CD14-positive monocyte (primary cell): ENCODE results near the gene PYGM. TPM values are rescaled to one million over a fixed set of nuclear protein-coding genes. Genes with fewer than 3 reads are reported as not detected.

ENCODE experiments used
- DNase-seq, 3 donors: peaks; one replicate each; pipeline ENCODE4 v3.0.0-alpha.2; 2011 to 2022
- H2AFZ ChIP-seq: 2 replicates; pipeline ENCODE4 v1.6.0; 2012; ENCODE audit warnings: mild to moderate bottlenecking, low read depth, low read length, inconsistent platforms; ENCODE audit not compliant: insufficient read depth, poor library complexity, severe bottlenecking
- H3K27ac ChIP-seq, 2 donors: 1 replicate in 1 of 2; 2 replicates in 1 of 2; pipeline ENCODE4 v1.5.1; 2012 to 2013; ENCODE audit warnings: low read length in 2 of 2, control low read depth in 1 of 2, inconsistent platforms in 1 of 2, low read depth in 1 of 2, mild to moderate bottlenecking in 1 of 2
- H3K27me3 ChIP-seq, 2 donors: one replicate each; pipeline versions ENCODE4 v1.6.0 to v1.6.1; 2011 to 2013; ENCODE audit warnings: low read length in 2 of 2; ENCODE audit not compliant: control insufficient read depth in 2 of 2, insufficient read depth in 2 of 2
- H3K36me3 ChIP-seq, 2 donors: replicated peaks in 1 of 2; 1 replicate in 1 of 2; 2 replicates in 1 of 2; pipeline versions ENCODE4 v1.5.1 to v1.6.1; 2012 to 2013; ENCODE audit warnings: low read length in 2 of 2, control low read depth in 1 of 2, inconsistent platforms in 1 of 2, mild to moderate bottlenecking in 1 of 2; ENCODE audit not compliant: insufficient read depth in 2 of 2, control insufficient read depth in 1 of 2
- H3K4me1 ChIP-seq, 2 donors: 1 replicate in 1 of 2; 2 replicates in 1 of 2; pipeline versions ENCODE4 v1.5.1 to v1.6.1; 2012 to 2013; ENCODE audit warnings: low read length in 2 of 2, control low read depth in 1 of 2, inconsistent platforms in 1 of 2, mild to moderate bottlenecking in 1 of 2, moderate library complexity in 1 of 2; ENCODE audit not compliant: insufficient read depth in 2 of 2, control insufficient read depth in 1 of 2
- H3K4me2 ChIP-seq: replicated peaks from 2 replicates; pipeline ENCODE3; 2012; ENCODE audit warnings: low read length, moderate library complexity, mild to moderate bottlenecking; ENCODE audit not compliant: poor library complexity, severe bottlenecking; ENCODE audit errors: extremely low read depth
- H3K4me3 ChIP-seq, 3 experiments: fragments of 200-600 bp in 1 of 3; sonication (generic) in 1 of 3; replicated peaks in 1 of 3; 1 replicate in 2 of 3; 2 replicates in 1 of 3; pipeline ENCODE4 v1.5.1; 2011 to 2013; ENCODE audit warnings: low read length in 3 of 3, mild to moderate bottlenecking in 3 of 3, control low read depth in 2 of 3, low read depth in 2 of 3, inconsistent platforms in 1 of 3, moderate library complexity in 1 of 3
- H3K79me2 ChIP-seq: 2 replicates; pipeline ENCODE4 v1.6.0; 2012; ENCODE audit warnings: mild to moderate bottlenecking, control low read depth, inconsistent platforms, low read length, moderate library complexity; ENCODE audit not compliant: insufficient read depth
- H3K9ac ChIP-seq: 2 replicates; pipeline ENCODE4 v1.6.0; 2017; ENCODE audit warnings: low read length, mild to moderate bottlenecking; ENCODE audit not compliant: insufficient read depth, poor library complexity, severe bottlenecking
- H3K9me3 ChIP-seq, 2 donors: replicated peaks in 1 of 2; 1 replicate in 1 of 2; 2 replicates in 1 of 2; pipeline versions ENCODE4 v1.5.1 to v1.6.1; 2012 to 2013; ENCODE audit warnings: low read length in 2 of 2, control low read depth in 1 of 2; ENCODE audit not compliant: control insufficient read depth in 1 of 2, insufficient read depth in 1 of 2
- H4K20me1 ChIP-seq: 2 replicates; pipeline ENCODE4 v1.6.0; 2012; ENCODE audit warnings: mild to moderate bottlenecking, low read length, control low read depth, moderate library complexity; ENCODE audit not compliant: insufficient read depth
- H3K27ac Mint-ChIP-seq, 7 donors: one replicate each; pipeline ENCODE4 v1.8.0; 2020; ENCODE audit warnings: mild to moderate bottlenecking in 7 of 7, mixed read lengths in 7 of 7, moderate library complexity in 6 of 7, inconsistent platforms in 2 of 7
- H3K27me3 Mint-ChIP-seq, 3 donors: one replicate each; pipeline ENCODE4 v1.8.0; 2021 to 2022; ENCODE audit warnings: low read depth in 3 of 3, mild to moderate bottlenecking in 3 of 3, mixed read lengths in 3 of 3, moderate library complexity in 3 of 3, inconsistent platforms in 1 of 3
- H3K36me3 Mint-ChIP-seq, 2 donors: one replicate each; pipeline ENCODE4 v1.8.0; 2020; ENCODE audit warnings: mixed read lengths in 2 of 2, inconsistent platforms in 1 of 2, mild to moderate bottlenecking in 1 of 2
- H3K4me1 Mint-ChIP-seq: one replicate; pipeline ENCODE4 v1.8.0; 2020; ENCODE audit warnings: mild to moderate bottlenecking, mixed read lengths
- H3K4me3 Mint-ChIP-seq, 2 donors: one replicate each; pipeline ENCODE4 v1.8.0; 2020; ENCODE audit warnings: mild to moderate bottlenecking in 2 of 2, mixed read lengths in 2 of 2, moderate library complexity in 1 of 2
- H3K9me3 Mint-ChIP-seq, 7 donors: one replicate each; pipeline ENCODE4 v1.8.0; 2020 to 2022; ENCODE audit warnings: mixed read lengths in 7 of 7, mild to moderate bottlenecking in 6 of 7, moderate library complexity in 6 of 7, inconsistent platforms in 2 of 7
- CTCF ChIP-seq: fragments of 200-600 bp; IDR thresholded peaks from one replicate; pipeline ENCODE4 v1.8.0; 2022; ENCODE audit warnings: antibody characterized with exemption, mild to moderate bottlenecking
- WGBS: methylation state at CpG from one replicate; pipeline ENCODE4 v1.1.5; 2013; ENCODE audit warnings: missing lambda C conversion rate; ENCODE audit not compliant: insufficient coverage; 5-methylcytosine and 5-hydroxymethylcytosine counted together
- intact Hi-C, 2 donors: fragments of 100-400 bp; cut with micrococcal nuclease; formaldehyde crosslinking; loops; one replicate each; pipeline versions ENCODE4 v1.15.0 to v1.15.1; 2023
- polyA plus RNA-seq, 3 donors: library from polyadenylated mRNA; depleted of rRNA in 1 of 3; unstranded in 2 of 3; stranded (reverse) in 1 of 3; fragments of 300-500 nt in 2 of 3; fragments of >200 nt in 1 of 3; fragmentation: Illumina TruSeq in 2 of 3; gene quantifications; 1 replicate in 2 of 3; 2 replicates in 1 of 3; pipeline ENCODE4 v1.2.3, GENCODE V29; 2012 to 2021

Gene PYGM
- polyA plus RNA-seq, 3 donors, result 0.05 to 1.8 TPM; not detected in 1

- Mint-ChIP-seq H3K4me1 (peaks cover 40% of the 10 kb centered on the region), H3K27me3 (peaks cover 0 to 1% (median 1%) of the 10 kb centered on the region in 3 donors), H3K27ac (peak overlapping the region in 1 of 7 donors; percentile 5), H3K9me3 (no peaks in the 10 kb centered on the region), H3K4me3 (no peak overlapping the region), H3K36me3 (peaks cover 91 to 97% of the 10 kb centered on the region in 2 donors)
- intact Hi-C loops, result loop anchor here in 1 of 2 donors (2.0 kb wide), 1 partner anchor 25 kb away; the partner anchor contains the start of gene RASGRP2
- no peaks in the 10 kb centered on the region for H3K27me3 ChIP-seq
- no peak overlapping the region for H3K27ac ChIP-seq
- H3K4me2 ChIP-seq, result no peak overlapping the region
- WGBS, result no CpG with 5 or more reads among the region's 12 CpGs
- H2AFZ ChIP-seq, result no peak overlapping the region
- H3K4me3 ChIP-seq, result no peak overlapping the region
- peaks cover 87 to 92% of the 10 kb centered on the region in 2 donors for H3K36me3 ChIP-seq
- peaks cover 98% of the 10 kb centered on the region for H4K20me1 ChIP-seq
- H3K79me2 ChIP-seq, result peaks cover 90% of the 10 kb centered on the region
- TF ChIP-seq CTCF, result no peak
- H3K9ac ChIP-seq, result no peak overlapping the region
- no peak for DNase-seq
- H3K9me3 ChIP-seq, result no peaks in the 10 kb centered on the region
- peaks cover 24 to 41% of the 10 kb centered on the region in 2 donors for H3K4me1 ChIP-seq
Observed at GRCh38 chr11:64770120-64770519, 10.3 kb upstream of the PYGM start.

DNA sequence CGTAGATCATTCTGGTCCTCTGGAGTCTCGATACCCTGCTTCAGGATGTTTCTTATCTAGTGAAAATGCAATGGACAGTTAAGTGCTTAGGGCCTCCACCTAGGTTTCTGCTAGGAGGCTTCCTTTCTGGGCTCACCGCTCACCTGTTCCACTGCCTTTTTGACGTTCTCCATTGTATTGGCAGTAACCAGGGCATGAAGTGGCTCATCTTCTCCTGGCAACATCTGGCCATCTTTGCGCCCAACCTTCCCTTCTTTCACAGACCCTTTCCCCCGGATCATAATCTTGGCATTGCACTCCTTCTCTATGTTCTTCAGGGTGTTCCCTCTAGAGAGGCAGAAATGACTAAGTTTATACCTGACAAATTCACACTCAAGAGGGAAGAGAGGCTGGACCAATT lies 9.5 kb upstream of the PYGM start:
- H3K27me3 ChIP-seq, result no peaks in the 10 kb centered on the region
- H3K27me3 Mint-ChIP-seq, result peaks cover 0 to 3% (median 1%) of the 10 kb centered on the region in 3 donors
- peaks cover 88 to 92% of the 10 kb centered on the region in 2 donors for H3K36me3 ChIP-seq
- H4K20me1 ChIP-seq, result peaks cover 98% of the 10 kb centered on the region
- peaks cover 83% of the 10 kb centered on the region for H3K79me2 ChIP-seq
- no peaks in the 10 kb centered on the region for H3K9me3 ChIP-seq
- H3K4me1 Mint-ChIP-seq, result peaks cover 46% of the 10 kb centered on the region
- WGBS, result 93% methylated on average over 4 of the region's 6 CpGs
- peaks cover 24 to 49% of the 10 kb centered on the region in 2 donors for H3K4me1 ChIP-seq
- no peaks in the 10 kb centered on the region for H3K9me3 Mint-ChIP-seq
- H3K4me3 ChIP-seq, result no peak overlapping the region
- DNase-seq, result no peak
- TF ChIP-seq CTCF, result no peak
- H3K27ac ChIP-seq, result no peak overlapping the region
- peak overlapping the region in 4 of 7 donors; percentile 1 to 62 (median 50) for H3K27ac Mint-ChIP-seq
- peaks cover 91 to 97% of the 10 kb centered on the region in 2 donors for H3K36me3 Mint-ChIP-seq
- intact Hi-C loops, result no loop called here
- H2AFZ ChIP-seq, result no peak overlapping the region
- no peak overlapping the region for H3K9ac ChIP-seq
- H3K4me3 Mint-ChIP-seq, result no peak overlapping the region
- H3K4me2 ChIP-seq, result no peak overlapping the region
